ENCODE results near the gene DAP.

DAP gene

DNA sequence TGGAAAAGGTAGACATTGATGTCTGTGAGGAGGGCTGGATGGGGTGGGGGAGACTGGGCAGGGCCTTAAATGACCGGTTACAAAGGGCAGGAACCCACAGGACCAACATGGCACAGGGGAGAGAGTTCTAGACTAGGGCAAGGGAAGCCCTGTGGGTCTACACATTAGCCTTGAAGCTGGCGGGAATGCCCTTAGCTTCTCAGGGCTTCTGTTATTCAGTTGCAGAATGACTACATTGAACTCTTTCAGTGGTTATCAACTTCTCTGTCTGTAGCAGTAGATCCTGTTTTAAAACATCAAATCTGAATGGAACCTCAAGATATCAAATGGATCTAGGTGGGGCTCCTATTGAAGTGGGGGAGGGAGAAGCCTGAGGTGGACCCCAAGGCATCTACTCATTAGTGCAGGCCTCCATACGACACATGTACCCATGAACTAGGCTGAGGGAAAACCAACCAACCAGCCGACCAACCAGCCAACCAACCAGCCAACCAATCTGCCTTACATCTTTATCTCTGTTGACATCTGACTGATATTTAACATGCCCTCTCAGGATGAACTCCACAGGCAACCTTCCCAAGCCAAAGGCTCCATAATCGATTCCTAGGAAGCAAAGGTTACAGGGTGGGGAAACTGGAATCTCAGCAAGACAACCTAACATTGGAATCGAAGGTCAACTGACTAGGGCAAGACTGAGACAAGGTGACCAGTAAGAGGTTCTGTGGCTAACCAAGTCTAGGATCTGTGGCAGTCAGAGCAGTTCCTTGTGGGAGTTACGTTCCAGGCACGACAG, 48.3 kb downstream of the DAP start:
- in situ Hi-C loops (cut with MboI; ENCODE audit: low sequenced_read_pairs), result no loop called here

DNA sequence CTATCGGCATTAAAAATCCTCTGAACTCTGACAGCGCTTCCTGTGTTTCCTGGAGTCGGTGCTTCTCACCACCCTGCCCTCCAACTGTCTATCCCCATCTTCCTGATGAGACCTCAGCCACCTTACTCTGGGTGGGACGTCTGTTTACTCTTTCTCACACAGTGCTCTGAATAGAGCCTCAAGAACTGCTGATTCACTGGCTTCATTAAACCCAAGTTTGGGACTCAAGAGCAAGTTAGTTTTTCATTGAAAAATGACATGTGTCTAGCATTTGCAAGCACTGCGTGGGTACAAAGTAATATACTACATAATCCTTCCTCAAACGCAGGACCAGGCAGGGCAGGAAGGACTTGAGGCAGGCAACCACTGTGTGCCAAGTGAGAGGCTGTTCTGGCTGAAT, 49.5 kb downstream of the DAP start:
- in situ Hi-C loops (cut with MboI; ENCODE audit: low sequenced_read_pairs), result no loop called here

GRCh38 chr5:10710513-10711128, 50.4 kb downstream of the DAP start:
- in situ Hi-C loops (cut with MboI; ENCODE audit: low sequenced_read_pairs), result no loop called here

DNA sequence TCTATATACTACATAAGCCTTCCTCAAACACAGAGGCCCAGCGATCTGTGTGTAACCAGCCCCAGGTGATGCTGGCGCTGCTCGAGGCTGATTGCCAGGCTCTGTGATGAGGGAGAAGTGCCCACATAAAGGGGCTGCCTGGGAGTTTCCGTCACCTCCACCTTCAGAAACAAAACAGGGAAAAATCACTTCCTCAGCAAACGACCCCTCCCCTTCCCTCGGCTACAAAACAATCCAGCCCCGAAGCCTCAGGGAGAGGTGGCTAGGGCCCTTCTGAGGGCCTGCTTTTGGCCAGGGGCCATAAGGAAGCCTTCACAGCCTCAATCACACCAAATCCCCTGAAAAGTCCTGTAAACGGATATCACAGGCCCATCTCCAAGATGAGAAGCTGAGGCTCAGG, 51.1 kb downstream of the DAP start:
- in situ Hi-C loops (cut with MboI; ENCODE audit: low sequenced_read_pairs), result no loop called here

DNA sequence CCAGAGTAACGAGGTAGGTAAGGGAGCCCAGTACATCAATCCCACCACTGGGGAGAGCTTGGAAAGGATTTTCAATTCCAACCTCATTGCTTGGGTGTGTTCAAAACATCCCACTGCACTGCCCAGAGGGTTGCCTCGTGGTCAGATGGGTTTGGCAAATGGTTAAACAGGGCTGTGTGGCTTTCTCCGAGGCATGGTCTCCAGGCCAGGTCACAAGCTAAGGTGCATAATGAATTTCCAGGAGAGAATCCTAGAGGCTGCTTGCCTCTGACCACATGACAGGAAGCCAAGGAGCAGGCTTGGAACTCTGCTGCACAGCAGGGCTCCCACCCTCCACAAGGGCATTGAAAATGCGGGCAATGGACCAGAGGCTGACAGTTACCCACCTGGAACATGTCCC, 51.6 kb downstream of the DAP start:
- in situ Hi-C loops (cut with MboI; ENCODE audit: low sequenced_read_pairs), result no loop called here

DNA sequence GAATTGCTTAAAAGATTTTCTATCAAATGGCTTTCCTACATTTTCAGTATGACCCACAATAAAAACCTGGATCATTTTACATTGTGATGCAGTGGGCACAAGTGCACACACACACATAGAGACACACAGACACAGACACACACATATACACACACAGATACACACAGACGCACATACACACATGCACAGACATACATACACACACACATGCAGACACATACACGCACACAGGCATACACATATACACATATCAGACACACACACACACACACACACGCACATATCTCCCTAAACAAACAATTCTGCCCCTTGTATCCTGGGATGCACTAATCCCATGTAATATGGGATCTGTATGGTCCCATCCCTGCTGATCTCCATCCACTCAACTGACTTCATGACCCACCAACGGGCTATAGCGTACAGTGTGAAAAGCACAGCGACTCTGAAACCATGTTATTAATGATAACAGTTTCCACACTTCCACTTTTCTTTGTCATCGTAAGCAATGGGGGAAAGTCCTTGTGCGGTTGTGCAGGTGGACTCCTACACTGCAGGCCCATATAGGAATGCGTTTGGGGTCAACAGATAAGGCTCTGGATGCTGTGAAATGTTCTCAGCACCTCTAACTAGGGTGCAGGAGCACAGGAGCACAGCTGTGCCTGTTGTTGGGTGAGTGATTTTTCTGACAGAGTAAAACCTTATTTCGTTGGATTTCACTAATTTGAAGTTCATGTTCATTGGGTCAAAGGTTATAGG, 52.7 kb downstream of the DAP start:
- in situ Hi-C loops (cut with MboI; ENCODE audit: low sequenced_read_pairs), result no loop called here

DNA sequence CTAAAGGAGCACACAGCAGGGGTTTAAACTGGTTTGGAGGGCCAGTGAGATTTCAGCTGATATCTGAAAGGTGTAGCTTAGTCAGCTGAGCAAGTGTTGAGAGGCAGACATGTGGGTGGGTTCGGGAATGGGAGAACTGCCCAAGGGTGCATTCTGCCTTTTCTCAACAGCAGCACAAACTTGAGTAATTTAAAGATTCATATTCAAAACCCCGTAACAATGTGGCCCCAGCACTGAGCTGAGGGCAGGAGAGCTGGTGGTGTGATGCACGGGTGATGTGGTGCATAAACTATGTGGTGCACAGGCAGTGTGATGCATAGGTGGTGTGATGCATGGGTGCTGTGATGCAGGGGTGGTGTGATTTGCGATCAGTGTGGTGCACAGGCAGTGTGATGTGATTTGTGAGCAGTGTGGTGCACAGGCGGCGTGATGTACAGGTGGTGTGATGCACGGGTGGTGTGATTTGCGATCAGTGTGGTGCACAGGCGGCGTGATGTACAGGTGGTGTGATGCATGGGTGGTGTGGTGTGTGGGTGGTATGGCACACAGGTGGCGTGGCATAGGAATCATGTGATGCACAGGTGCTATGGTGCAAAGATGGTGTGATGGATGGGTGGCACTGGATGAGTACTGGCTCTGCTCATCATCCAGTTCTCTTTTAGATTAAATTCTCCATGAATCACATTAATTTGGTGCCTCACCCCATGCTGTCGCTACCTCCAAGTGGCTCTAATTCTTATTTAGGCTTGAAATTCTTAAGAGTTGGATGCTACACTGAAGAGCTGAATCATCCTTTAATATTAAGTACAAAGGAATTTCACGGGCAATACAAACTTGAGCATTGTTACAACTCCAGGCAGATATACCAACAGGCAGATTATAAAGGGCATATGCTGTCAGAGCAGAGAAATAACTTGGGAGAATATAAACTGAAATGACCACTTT, 53.6 kb downstream of the DAP start:
- in situ Hi-C loops (cut with MboI; ENCODE audit: low sequenced_read_pairs), result no loop called here

DNA sequence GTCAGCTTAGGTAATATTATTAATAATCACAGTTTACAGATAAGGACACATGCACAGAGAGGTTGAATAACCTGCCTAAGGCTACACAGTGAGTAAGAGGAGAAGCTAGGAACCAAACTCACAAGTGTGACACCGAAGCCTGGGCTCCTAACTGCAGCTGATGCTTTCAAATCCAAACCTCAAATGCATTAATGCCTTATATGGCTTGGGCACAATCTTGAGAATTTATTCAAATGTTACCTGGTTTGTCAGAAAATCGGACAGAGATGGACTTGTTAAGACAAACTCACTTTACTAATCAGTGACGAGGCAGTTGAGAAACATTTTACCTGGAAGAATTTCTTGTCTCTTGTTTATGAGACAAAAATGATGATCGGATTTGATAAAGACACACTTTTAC, 54.7 kb downstream of the DAP start:
- in situ Hi-C loops (cut with MboI; ENCODE audit: low sequenced_read_pairs), result no loop called here

DNA sequence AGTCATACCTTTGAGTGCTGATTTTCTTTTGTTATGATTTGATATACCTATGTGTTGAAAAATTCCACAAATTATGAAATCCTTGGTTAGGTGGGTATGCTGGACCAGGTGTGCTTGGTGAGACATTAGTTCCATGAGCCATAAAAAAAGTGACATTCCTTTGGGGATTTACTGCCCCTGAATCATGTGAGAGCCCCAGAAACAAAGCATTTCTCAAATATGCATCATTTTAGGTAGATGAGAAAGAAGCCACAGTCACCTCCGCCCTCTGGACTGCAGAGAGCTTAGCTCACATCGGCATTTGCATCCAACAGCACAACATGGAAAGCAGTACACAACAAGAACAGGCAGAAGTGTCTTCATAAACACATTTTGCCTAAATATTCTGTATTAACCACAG, 55.3 kb downstream of the DAP start:
- in situ Hi-C loops (cut with MboI; ENCODE audit: low sequenced_read_pairs), result no loop called here

DNA sequence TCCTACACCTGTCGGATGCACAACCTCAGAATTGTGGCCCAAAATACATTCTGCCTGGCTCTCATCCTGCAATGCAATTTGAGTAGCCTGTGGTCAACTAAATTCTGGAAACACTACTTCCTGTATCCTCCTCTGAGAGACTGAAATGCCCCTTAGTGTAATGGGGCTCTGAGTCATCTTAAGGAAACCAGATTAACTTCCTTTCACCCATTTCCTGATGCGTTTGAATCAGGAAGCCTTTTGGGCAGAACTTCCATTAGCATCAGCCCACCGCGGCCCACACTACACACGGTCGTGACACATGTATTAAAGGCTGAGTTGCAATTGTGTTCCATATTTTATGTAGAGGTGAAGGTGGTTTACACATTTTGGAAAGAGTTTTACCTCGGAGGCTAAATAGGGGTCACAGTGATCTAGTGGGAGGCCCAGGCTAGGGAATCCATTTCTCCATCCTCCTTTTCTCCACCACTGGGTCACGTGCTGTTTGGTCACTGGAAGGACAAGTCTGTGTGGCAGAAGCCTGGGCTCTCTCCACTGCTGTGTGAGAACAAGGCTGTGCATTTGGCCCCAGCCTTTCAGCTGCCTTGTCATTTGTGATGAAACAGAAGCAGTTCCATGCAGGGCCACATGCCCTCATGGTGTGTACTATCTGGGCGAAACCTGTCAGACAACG, 55.9 kb downstream of the DAP start:
- in situ Hi-C loops (cut with MboI; ENCODE audit: low sequenced_read_pairs), result no loop called here

- in situ Hi-C loops (cut with MboI; ENCODE audit: low sequenced_read_pairs), result no loop called here
Measured at GRCh38 chr5:10703676-10704075, 57.4 kb downstream of the DAP start.

- in situ Hi-C loops (cut with MboI; ENCODE audit: low sequenced_read_pairs), result no loop called here
Measured at GRCh38 chr5:10702911-10703491, 58.0 kb downstream of the DAP start.

- in situ Hi-C loops (cut with MboI; ENCODE audit: low sequenced_read_pairs), result no loop called here
Measured at GRCh38 chr5:10702040-10702629, 58.9 kb downstream of the DAP start.

DNA sequence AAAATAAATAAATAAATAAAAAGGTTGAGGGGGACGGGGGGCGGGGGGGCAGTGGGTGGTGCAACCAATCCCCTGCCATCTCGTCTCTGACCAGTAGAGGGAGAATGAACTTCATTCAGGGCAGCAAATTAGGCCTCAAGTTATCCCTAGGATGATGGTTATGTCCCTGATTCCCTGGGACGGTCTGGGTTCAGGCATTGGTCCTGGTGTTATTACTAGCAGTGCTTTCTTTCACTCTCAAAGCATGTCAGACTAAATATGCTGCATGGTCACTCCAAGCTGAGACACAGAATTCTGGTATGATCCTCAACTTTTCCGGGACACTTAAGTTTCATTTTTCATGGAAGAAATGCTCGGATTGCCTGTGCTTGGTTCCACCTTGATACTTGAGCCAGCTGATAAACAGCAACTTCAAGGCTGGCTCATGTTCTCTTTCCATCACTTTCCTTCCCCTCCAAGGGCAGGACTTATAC, 59.4 kb downstream of the DAP start:
- in situ Hi-C loops (cut with MboI; ENCODE audit: low sequenced_read_pairs), result no loop called here

- in situ Hi-C loops (cut with MboI; ENCODE audit: low sequenced_read_pairs), result no loop called here
Measured at GRCh38 chr5:10700516-10700915, 60.5 kb downstream of the DAP start.

GRCh38 chr5:10699987-10700386, 61.0 kb downstream of the DAP start:
- in situ Hi-C loops (cut with MboI; ENCODE audit: low sequenced_read_pairs), result no loop called here

- in situ Hi-C loops (cut with MboI; ENCODE audit: low sequenced_read_pairs), result no loop called here
Measured at GRCh38 chr5:10699281-10699874, 61.7 kb downstream of the DAP start.

- in situ Hi-C loops (cut with MboI; ENCODE audit: low sequenced_read_pairs), result no loop called here
Measured at GRCh38 chr5:10695759-10696543, 65.1 kb downstream of the DAP start.
